Dedifferentiated amniotic fluid mesenchymal stem cell (primary cell): ENCODE data around the gene GZMH.
"Not testable (repeated sequence)": the region's sequence is repeated elsewhere in the genome, so short reads cannot be mapped to it uniquely, and the experiment has no call there.

Experiments
- DNase-seq: peaks from one replicate; pipeline ENCODE4 v3.0.0-alpha.2; 2016; ENCODE audit errors: extremely low spot score

GZMH gene

DNA sequence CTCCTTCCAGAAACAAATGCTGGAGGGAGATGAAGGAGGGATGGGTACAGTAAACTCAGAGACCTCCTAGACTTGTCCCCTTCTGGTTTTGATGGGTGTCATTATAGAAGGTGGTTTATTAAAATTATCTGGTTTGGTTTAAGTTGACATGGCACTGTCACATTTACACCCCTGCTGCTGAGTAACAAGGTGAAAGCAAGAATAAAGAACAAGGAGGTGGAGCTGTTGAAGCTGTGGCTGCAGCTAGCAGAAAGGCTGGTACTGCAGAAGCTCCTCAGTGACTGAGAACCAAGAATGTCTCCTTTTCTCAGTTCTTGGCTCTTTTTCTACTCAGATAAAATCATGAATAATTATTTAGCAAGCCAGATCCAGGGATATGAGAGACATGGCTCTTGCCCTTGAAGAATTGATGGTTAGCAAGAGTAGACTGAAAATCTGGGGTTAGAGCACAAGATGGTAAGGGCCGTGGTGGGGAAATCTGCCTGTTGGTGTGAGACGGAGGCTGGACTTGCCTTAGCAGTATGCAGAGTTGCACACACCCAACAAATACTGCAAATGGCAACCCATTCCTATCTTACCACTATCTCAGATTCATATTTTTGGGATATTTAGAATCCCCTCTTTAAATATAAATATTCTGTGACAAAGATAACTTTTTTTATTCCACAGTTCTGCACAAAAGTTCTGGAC, at the start of gene GZMH:
GZMH (minus strand) TSS at position 31 of the 690 bp plus-strand sequence. CDS start 72 bp downstream, outside the sequence.
- no peak for DNase-seq

GRCh38 chr14:24648361-24648760, 38.9 kb upstream of the GZMH start:
- DNase-seq, result not testable (repeated sequence)

DNA sequence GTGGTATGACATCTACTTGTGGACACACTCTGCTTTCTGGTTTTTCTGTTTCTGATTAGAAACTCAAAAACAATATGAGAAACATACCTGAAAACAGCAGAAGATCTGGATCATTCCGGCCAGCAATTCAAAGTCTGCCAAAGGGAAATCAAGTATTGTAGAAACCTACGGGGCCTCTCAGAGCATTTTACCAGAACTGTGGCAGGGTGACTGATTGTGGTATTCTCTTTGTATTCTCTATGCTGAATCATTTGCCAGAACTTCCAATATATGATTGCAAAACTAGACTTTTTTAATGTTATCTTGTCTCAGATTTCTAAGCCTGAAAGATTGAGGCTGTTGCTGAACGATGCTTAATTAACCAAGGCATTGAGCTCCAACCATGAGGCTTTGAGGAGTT, 30.4 kb upstream of the GZMH start:
- no peak for DNase-seq

GRCh38 chr14:24639270-24639669, 29.8 kb upstream of the GZMH start:
- DNase-seq, result no peak

- DNase-seq, result no peak
These were observed 24.7 kb upstream of the GZMH start, which contains the start of gene GZMB for GRCh38 chr14:24634158-24634557. TSS of gene GZMB (minus strand) at chr14:24634190. CDS start at chr14:24634160, 30 bp downstream.

GRCh38 chr14:24633353-24633752, 23.9 kb upstream of the GZMH start:
- DNase-seq, result no peak

DNA sequence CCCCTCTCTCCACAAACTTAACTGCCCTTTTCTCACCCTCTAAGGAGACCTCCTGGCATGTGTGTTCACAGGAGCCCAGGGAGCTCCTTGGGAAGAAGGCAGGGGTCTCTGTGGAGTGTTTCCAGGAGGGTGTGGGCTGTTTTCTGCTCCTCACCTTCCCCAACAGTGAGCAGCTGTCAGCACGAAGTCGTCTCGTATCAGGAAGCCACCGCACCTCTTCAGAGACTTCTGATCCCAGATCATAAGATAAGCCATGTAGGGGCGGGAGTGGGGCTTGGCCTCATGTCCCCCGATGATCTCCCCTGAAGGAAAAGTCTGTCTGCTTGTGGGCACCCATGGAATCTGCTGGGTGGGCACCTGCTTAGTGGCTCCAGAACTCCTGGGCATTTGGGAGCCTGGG, 23.3 kb upstream of the GZMH start:
- no peak for DNase-seq

DNA sequence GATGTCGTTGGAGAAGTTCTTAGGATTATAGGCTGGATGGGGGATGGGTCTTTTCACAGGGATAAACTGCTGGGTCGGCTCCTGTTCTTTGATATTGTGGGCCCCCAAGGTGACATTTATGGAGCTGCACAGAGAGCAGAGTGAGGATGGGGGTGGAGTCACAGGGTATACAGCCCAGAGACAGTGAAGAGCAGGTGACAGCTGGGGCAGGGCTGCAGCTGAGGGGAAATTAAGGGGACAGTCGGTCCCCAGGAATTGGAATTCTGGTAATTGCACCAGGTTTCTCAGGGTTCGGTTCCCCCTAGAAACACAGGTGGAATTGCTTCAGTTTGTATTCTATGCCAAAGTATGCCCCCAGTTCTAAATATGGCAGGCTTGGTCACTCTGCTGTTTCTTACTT, 22.9 kb upstream of the GZMH start:
- DNase-seq, result no peak

DNA sequence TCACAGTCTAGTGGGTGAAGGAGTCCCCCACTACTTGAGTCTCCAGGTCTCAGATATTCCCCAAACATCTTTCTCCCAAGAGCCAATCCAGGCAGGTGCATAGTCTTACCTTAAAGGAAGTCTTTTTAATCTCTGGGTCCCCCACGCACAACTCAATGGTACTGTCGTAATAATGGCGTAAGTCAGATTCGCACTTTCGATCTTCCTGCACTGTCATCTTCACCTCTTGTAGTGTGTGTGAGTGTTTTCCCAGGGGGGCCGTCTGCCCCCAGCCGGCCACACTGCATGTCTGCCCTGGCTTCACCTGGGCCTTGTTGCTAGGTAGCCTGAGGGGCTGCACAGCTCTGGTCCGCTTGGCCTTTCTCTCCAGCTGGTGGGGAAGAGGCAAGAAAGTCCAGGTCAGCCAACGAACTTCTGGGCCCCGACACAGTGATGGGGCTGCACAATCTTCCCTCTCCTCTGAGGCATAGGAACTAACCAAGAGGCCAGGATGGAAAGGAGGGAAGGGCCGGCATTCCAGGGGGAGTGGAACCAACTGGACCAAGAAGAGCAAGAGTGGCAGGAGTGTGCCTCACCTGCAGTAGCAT, 22.4 kb upstream of the GZMH start:
- no peak for DNase-seq

DNA sequence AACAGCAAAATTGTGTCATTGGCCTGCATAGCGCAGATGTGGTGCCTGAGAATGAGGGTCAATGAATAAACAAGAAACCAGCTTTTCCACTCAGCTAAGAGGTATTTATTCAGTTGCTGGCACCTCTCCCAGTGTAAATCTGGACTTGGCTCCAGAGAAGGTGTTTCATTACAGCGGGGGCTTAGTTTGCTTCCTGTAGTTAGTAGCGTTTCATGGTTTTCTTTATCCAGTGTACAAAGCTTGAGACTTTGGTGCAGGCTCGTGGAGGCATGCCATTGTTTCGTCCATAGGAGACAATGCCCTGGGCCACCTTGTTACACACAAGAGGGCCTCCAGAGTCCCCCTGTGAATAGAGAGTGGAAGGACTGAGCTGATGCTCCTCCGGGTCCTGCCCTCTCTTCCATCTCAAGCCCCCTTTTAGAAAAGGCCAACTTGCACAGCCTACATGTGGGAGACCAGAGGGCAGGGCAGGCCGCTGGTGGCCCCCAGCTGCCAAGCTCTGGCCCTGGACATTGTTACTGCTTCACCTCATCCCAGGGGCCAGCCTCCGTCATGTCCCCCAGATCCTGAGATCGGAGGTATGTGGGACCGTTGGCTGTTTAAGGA, 21.5 kb upstream of the GZMH start:
- peak; percentile 31 for DNase-seq

- no peak for DNase-seq
These were observed 20.8 kb upstream of the GZMH start for GRCh38 chr14:24630087-24630871.

DNA sequence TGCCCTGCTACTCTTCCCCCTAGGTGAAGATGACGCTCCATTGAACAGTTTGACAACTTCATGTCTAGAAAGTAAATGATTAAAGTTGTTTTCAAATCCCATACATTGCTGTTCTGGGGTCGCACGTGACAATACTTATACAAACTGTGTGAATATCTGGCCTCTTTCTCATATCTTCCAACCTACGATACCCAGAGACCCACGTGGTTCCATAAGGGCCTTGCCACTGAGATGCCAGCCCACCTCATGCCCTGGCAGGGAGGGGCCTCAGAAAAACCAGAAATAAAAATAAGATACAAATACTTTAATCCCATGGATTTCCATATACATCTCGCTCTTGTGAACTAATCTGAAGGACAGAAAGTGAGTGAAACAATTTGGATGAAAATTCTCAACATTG, 20.0 kb upstream of the GZMH start:
- DNase-seq, result no peak

DNA sequence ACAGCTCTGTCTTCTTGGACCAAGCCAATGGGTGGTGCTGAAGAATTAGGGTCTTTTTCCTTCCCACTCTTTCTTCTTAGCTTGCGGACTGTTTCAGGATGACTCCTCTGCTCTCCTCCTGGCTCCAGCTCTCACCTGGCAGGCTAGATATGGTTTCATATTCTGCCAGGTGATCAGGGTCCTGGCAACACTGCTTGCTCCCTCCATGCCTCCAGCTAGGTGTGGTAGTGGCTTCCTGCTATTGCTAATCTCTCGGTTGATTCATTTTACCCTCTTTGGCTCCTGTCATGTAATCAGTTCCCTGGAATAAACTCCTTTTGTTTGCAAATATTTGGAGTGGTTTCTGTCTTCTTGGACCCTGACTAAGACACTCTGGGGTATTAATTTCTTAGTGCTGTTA, 4.3 kb upstream of the GZMH start:
- no peak for DNase-seq

GRCh38 chr14:24613241-24613640, 3.8 kb upstream of the GZMH start:
- no peak for DNase-seq

DNA sequence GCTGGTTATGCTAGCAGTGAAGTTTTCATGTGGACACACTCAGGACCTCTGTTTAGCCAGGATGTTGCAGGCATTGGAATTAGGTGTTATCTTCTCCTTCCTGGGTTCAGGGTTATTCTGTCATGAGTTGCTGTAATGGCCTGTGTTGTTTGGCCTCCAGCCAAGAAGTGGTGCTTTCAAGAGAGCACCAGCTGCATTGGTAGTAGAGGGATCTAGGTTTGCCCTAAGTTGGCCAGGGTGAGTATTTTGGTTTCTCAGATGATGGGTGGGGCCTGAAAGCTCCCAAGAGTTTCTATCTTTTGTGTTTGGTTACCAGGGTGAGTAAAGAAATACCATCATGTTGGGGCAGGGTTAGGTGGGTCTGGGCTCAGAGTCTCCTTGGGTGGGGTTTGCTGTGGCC, 2.7 kb upstream of the GZMH start:
- DNase-seq, result no peak

DNA sequence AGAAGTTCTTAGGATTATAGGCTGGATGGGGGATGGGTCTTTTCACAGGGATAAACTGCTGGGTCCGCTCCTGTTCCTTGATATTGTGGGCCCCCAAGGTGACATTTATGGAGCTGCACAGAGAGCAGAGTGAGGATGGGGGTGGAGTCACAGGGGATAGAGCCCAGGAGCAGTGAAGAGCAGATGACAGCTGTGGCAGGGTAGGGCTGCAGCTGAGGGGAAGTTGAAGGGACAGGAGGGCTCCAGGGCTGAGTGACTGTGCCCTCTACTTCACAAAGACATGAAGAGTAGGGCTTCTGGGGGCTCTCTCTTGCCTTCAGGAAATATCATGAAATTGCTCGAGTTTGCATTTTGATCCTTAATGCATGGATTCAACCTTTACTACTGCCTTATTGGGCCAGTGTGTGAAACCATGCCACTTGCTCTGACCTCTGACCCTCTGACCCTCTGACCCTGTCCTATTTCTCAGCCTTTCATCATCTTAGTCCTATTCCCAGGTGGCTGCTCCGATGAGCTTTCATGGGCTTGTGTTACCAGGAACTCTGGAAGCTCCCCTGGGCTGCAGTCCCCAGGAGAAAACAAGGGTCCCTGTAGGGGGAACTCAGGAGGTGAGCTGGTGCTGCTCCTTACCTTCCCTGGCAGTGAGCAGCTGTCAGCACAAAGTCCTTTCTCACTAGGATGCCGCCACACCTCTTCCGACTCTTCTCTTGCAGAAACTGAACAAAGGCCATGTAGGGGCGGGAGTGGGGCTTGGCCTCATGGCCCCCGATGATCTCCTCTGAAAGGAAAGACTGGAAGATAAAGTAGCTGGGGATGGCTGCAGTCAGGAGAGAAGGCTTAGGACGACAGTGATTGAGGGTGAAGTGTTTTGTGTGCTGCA, 1.6 kb downstream of the GZMH start:
- DNase-seq, result no peak

GRCh38 chr14:24607081-24607480, 2.4 kb downstream of the GZMH start:
- no peak for DNase-seq

- DNase-seq, result no peak
These were observed 3.2 kb downstream of the GZMH start for GRCh38 chr14:24606297-24606696.

DNA sequence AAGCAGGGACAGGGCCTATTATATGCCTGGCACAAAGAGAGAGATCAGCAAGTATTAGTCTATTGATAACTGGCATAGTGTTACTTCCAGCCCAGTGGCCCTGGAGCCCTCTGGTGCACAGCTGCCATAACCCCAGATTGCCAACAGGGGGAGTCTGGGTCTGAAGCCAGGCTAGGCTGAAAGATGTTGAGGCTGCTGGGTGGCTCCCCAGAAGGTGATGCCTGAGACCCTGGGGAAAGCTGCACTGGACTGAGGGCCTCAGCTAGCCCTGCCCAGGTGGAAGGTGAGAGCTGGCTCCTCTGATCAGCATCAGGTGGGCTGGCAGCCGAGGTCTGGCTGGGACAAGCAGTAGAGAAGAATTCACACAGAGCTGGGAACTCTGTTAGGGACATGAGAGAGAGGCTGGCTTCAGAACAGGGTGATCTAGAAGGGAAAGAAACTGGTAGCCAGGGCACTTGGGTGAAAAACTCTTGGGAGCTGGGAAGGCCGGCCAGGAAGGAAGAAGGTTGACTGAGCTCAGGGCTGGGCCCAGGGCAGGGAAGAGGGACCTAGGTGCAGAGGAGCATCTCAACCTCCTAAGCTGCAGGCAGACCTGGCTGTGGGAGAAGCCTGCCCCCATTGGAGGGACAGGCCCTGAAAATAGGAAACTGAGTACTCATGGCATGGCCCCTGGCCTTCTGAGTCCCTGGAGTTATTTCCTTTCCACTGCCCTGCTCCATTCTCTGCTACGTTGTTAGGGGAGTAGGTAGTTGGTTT, 3.9 kb downstream of the GZMH start:
- no peak for DNase-seq

DNA sequence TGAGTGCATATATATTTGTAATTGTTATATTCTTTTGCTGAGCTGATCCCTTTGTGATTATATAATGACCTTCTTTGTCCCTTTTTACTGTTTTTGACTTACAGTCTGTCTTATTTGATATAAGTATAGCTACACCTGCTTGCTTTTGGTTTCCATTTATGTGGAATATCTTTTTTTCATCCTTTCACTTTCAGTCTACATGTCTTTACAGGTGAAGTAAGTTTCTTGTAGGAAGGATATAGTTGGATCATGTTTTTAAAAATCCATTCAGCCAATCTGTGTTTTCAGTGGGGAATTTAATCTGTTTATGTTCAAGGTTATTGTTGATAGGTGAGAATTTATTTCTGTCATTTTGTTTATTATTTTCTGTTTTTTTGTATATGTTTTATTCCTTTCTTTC, 12.1 kb downstream of the GZMH start:
- no peak for DNase-seq
